CD14-positive monocyte (primary cell): Measurements from ENCODE around the gene TACC2. TPM values are rescaled to one million over a fixed set of nuclear protein-coding genes. Genes with fewer than 3 reads are reported as not detected.
"Not testable (repeated sequence)": the region's sequence is repeated elsewhere in the genome, so short reads cannot be mapped to it uniquely, and the experiment has no call there.

Experiments used
- DNase-seq, 3 donors: peaks; one replicate each; pipeline ENCODE4 v3.0.0-alpha.2; 2011 to 2022
- H2AFZ ChIP-seq: 2 replicates; pipeline ENCODE4 v1.6.0; 2012; ENCODE audit warnings: mild to moderate bottlenecking, low read depth, low read length, inconsistent platforms; ENCODE audit not compliant: insufficient read depth, poor library complexity, severe bottlenecking
- H3K27ac ChIP-seq, 2 donors: 1 replicate in 1 of 2; 2 replicates in 1 of 2; pipeline ENCODE4 v1.5.1; 2012 to 2013; ENCODE audit warnings: low read length in 2 of 2, control low read depth in 1 of 2, inconsistent platforms in 1 of 2, low read depth in 1 of 2, mild to moderate bottlenecking in 1 of 2
- H3K27me3 ChIP-seq, 2 donors: one replicate each; pipeline versions ENCODE4 v1.6.0 to v1.6.1; 2011 to 2013; ENCODE audit warnings: low read length in 2 of 2; ENCODE audit not compliant: control insufficient read depth in 2 of 2, insufficient read depth in 2 of 2
- H3K36me3 ChIP-seq, 2 donors: replicated peaks in 1 of 2; 1 replicate in 1 of 2; 2 replicates in 1 of 2; pipeline versions ENCODE4 v1.5.1 to v1.6.1; 2012 to 2013; ENCODE audit warnings: low read length in 2 of 2, control low read depth in 1 of 2, inconsistent platforms in 1 of 2, mild to moderate bottlenecking in 1 of 2; ENCODE audit not compliant: insufficient read depth in 2 of 2, control insufficient read depth in 1 of 2
- H3K4me1 ChIP-seq, 2 donors: 1 replicate in 1 of 2; 2 replicates in 1 of 2; pipeline versions ENCODE4 v1.5.1 to v1.6.1; 2012 to 2013; ENCODE audit warnings: low read length in 2 of 2, control low read depth in 1 of 2, inconsistent platforms in 1 of 2, mild to moderate bottlenecking in 1 of 2, moderate library complexity in 1 of 2; ENCODE audit not compliant: insufficient read depth in 2 of 2, control insufficient read depth in 1 of 2
- H3K4me2 ChIP-seq: replicated peaks from 2 replicates; pipeline ENCODE3; 2012; ENCODE audit warnings: low read length, moderate library complexity, mild to moderate bottlenecking; ENCODE audit not compliant: poor library complexity, severe bottlenecking; ENCODE audit errors: extremely low read depth
- H3K4me3 ChIP-seq, 3 experiments: fragments of 200-600 bp in 1 of 3; sonication (generic) in 1 of 3; replicated peaks in 1 of 3; 1 replicate in 2 of 3; 2 replicates in 1 of 3; pipeline ENCODE4 v1.5.1; 2011 to 2013; ENCODE audit warnings: low read length in 3 of 3, mild to moderate bottlenecking in 3 of 3, control low read depth in 2 of 3, low read depth in 2 of 3, inconsistent platforms in 1 of 3, moderate library complexity in 1 of 3
- H3K79me2 ChIP-seq: 2 replicates; pipeline ENCODE4 v1.6.0; 2012; ENCODE audit warnings: mild to moderate bottlenecking, control low read depth, inconsistent platforms, low read length, moderate library complexity; ENCODE audit not compliant: insufficient read depth
- H3K9ac ChIP-seq: 2 replicates; pipeline ENCODE4 v1.6.0; 2017; ENCODE audit warnings: low read length, mild to moderate bottlenecking; ENCODE audit not compliant: insufficient read depth, poor library complexity, severe bottlenecking
- H3K9me3 ChIP-seq, 2 donors: replicated peaks in 1 of 2; 1 replicate in 1 of 2; 2 replicates in 1 of 2; pipeline versions ENCODE4 v1.5.1 to v1.6.1; 2012 to 2013; ENCODE audit warnings: low read length in 2 of 2, control low read depth in 1 of 2; ENCODE audit not compliant: control insufficient read depth in 1 of 2, insufficient read depth in 1 of 2
- H4K20me1 ChIP-seq: 2 replicates; pipeline ENCODE4 v1.6.0; 2012; ENCODE audit warnings: mild to moderate bottlenecking, low read length, control low read depth, moderate library complexity; ENCODE audit not compliant: insufficient read depth
- H3K27ac Mint-ChIP-seq, 7 donors: one replicate each; pipeline ENCODE4 v1.8.0; 2020; ENCODE audit warnings: mild to moderate bottlenecking in 7 of 7, mixed read lengths in 7 of 7, moderate library complexity in 6 of 7, inconsistent platforms in 2 of 7
- H3K27me3 Mint-ChIP-seq, 3 donors: one replicate each; pipeline ENCODE4 v1.8.0; 2021 to 2022; ENCODE audit warnings: low read depth in 3 of 3, mild to moderate bottlenecking in 3 of 3, mixed read lengths in 3 of 3, moderate library complexity in 3 of 3, inconsistent platforms in 1 of 3
- H3K36me3 Mint-ChIP-seq, 2 donors: one replicate each; pipeline ENCODE4 v1.8.0; 2020; ENCODE audit warnings: mixed read lengths in 2 of 2, inconsistent platforms in 1 of 2, mild to moderate bottlenecking in 1 of 2
- H3K4me1 Mint-ChIP-seq: one replicate; pipeline ENCODE4 v1.8.0; 2020; ENCODE audit warnings: mild to moderate bottlenecking, mixed read lengths
- H3K4me3 Mint-ChIP-seq, 2 donors: one replicate each; pipeline ENCODE4 v1.8.0; 2020; ENCODE audit warnings: mild to moderate bottlenecking in 2 of 2, mixed read lengths in 2 of 2, moderate library complexity in 1 of 2
- H3K9me3 Mint-ChIP-seq, 7 donors: one replicate each; pipeline ENCODE4 v1.8.0; 2020 to 2022; ENCODE audit warnings: mixed read lengths in 7 of 7, mild to moderate bottlenecking in 6 of 7, moderate library complexity in 6 of 7, inconsistent platforms in 2 of 7
- WGBS: methylation state at CpG from one replicate; pipeline ENCODE4 v1.1.5; 2013; ENCODE audit warnings: missing lambda C conversion rate; ENCODE audit not compliant: insufficient coverage; 5-methylcytosine and 5-hydroxymethylcytosine counted together
- intact Hi-C, 2 donors: fragments of 100-400 bp; cut with micrococcal nuclease; formaldehyde crosslinking; loops; one replicate each; pipeline versions ENCODE4 v1.15.0 to v1.15.1; 2023
- polyA plus RNA-seq, 3 donors: library from polyadenylated mRNA; depleted of rRNA in 1 of 3; unstranded in 2 of 3; stranded (reverse) in 1 of 3; fragments of 300-500 nt in 2 of 3; fragments of >200 nt in 1 of 3; fragmentation: Illumina TruSeq in 2 of 3; gene quantifications; 1 replicate in 2 of 3; 2 replicates in 1 of 3; pipeline ENCODE4 v1.2.3, GENCODE V29; 2012 to 2021
- TF ChIP-seq, protein P1 (sequence below): fragments of 200-600 bp; IDR thresholded peaks from one replicate; pipeline ENCODE4 v1.8.0; 2022; ENCODE audit warnings: antibody characterized with exemption, mild to moderate bottlenecking

The TACC2 gene
- polyA plus RNA-seq, 3 donors: 0.03 TPM; not detected in 2

DNA sequence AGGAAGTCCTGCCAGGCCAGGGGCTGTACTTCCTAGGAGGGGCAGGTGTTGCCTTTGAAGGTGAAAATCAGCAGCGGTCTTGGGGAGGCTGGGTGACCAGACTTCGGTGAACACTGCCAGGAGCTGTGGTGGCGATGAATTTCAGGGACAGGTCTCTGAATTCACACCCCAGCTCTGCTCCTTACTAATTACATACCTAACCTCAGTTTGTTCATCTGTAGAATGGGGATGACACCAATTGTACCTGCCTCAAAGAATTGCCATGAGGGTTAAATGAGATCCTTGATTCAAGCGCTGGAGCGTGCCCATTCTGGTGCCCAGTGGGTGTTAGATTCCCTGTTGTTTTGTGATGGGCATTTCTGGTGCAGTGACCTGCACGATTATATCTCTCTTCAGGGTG, 102.8 kb downstream of the TACC2 start:
- Histone ChIP-seq H3K9me3 (no peaks in the 10 kb centered on the region), H4K20me1 (no peaks in the 10 kb centered on the region), H2AFZ (no peak overlapping the region), H3K4me2 (no peak overlapping the region), H3K4me3 (no peak overlapping the region), H3K27me3 (no peaks in the 10 kb centered on the region), H3K36me3 (no peaks in the 10 kb centered on the region), H3K9ac (no peak overlapping the region), H3K79me2 (no peaks in the 10 kb centered on the region), H3K4me1 (no peaks in the 10 kb centered on the region), H3K27ac (no peak overlapping the region)
- H3K9me3 Mint-ChIP-seq: no peaks in the 10 kb centered on the region
- no peaks in the 10 kb centered on the region for H3K4me1 Mint-ChIP-seq
- no peaks in the 10 kb centered on the region for H3K36me3 Mint-ChIP-seq
- TF ChIP-seq, protein P1, sequence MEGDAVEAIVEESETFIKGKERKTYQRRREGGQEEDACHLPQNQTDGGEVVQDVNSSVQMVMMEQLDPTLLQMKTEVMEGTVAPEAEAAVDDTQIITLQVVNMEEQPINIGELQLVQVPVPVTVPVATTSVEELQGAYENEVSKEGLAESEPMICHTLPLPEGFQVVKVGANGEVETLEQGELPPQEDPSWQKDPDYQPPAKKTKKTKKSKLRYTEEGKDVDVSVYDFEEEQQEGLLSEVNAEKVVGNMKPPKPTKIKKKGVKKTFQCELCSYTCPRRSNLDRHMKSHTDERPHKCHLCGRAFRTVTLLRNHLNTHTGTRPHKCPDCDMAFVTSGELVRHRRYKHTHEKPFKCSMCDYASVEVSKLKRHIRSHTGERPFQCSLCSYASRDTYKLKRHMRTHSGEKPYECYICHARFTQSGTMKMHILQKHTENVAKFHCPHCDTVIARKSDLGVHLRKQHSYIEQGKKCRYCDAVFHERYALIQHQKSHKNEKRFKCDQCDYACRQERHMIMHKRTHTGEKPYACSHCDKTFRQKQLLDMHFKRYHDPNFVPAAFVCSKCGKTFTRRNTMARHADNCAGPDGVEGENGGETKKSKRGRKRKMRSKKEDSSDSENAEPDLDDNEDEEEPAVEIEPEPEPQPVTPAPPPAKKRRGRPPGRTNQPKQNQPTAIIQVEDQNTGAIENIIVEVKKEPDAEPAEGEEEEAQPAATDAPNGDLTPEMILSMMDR: no peak
- intact Hi-C loops: no loop called here
- no peak overlapping the region for H3K27ac Mint-ChIP-seq
- peaks cover 2 to 6% (median 6%) of the 10 kb centered on the region in 3 donors for H3K27me3 Mint-ChIP-seq
- DNase-seq: no peak
- WGBS: 80% methylated on average over 1 of the region's 6 CpGs
- no peak overlapping the region for H3K4me3 Mint-ChIP-seq

DNA sequence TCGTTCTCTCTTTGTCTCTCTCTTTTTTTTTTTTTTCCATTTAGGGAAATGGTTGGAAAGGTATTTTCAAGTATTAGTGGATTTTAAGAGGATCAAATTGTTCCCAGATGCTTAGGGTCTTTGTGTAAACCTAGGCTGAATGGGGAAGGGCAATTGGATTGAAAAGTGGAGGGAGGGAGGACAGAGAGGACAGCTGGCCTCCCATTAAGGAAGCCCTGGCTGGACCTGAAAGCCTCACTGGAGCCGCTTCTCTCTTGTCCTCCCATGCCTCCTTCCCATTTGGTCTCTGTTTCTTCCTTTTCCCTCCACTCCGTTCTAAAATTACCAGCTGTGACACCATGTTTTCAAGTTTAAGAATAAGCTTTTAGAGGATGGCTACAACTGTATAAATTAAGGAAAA, 104.1 kb downstream of the TACC2 start:
- Mint-ChIP-seq H3K4me3 (no peak overlapping the region), H3K9me3 (peaks cover 0 to 1% (median 0%) of the 10 kb centered on the region in 7 donors), H3K27me3 (peaks cover 2 to 6% (median 6%) of the 10 kb centered on the region in 3 donors), H3K27ac (no peak overlapping the region), H3K4me1 (no peaks in the 10 kb centered on the region), H3K36me3 (no peaks in the 10 kb centered on the region)
- Histone ChIP-seq H3K36me3 (no peaks in the 10 kb centered on the region), H3K27me3 (no peaks in the 10 kb centered on the region), H4K20me1 (no peaks in the 10 kb centered on the region), H3K9ac (no peak overlapping the region), H3K4me3 (no peak overlapping the region), H3K27ac (no peak overlapping the region), H3K4me1 (no peaks in the 10 kb centered on the region), H3K9me3 (no peaks in the 10 kb centered on the region), H2AFZ (no peak overlapping the region), H3K79me2 (no peaks in the 10 kb centered on the region), H3K4me2 (no peak overlapping the region)
- TF ChIP-seq, protein P1: no peak
- DNase-seq: no peak
- intact Hi-C loops: no loop called here
- WGBS: no CpG with 5 or more reads among the region's 3 CpGs

DNA sequence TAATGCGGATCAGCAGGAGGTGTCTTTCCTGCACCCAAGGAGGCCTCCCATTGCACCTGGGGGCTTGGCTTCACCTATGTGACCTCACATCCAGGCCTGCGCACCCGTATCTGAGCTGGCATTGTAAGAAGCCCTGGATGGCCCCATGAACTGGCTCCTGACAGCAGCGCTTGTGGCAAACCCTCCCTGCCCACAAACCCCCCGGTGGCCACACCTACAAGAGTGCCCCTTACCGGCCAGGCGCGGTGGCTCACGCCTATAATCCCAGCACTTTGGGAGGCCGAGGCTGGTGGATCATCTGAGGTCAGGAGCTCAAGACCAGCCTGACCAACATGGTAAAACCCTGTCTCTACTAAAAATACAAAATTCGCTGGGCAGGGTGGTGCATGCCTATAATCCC, 107.2 kb downstream of the TACC2 start:
- H3K9me3 Mint-ChIP-seq, H3K4me1 ChIP-seq, H3K4me1 Mint-ChIP-seq, H3K27me3 ChIP-seq, H3K9ac ChIP-seq, DNase-seq, H3K36me3 Mint-ChIP-seq, H3K9me3 ChIP-seq, H3K27ac Mint-ChIP-seq, intact Hi-C loops, H3K36me3 ChIP-seq, H3K4me3 ChIP-seq, H4K20me1 ChIP-seq, H3K79me2 ChIP-seq, H2AFZ ChIP-seq, H3K27me3 Mint-ChIP-seq, H3K4me2 ChIP-seq, H3K27ac ChIP-seq, H3K4me3 Mint-ChIP-seq: not testable (repeated sequence)
- WGBS: 96% methylated on average over 5 of the region's 11 CpGs
